Activated B cell treated with CpG ODN at 0.5 μM for 24 hours (primary cell): ENCODE data around the gene NUDT5. TPM values are rescaled to one million over a fixed set of nuclear protein-coding genes. Genes with fewer than 3 reads are reported as not detected.
A peak's percentile ranks its signal among the peaks of the same experiment; 100 is the strongest.

Experiments used
- ATAC-seq: fragments of 200-7000 bp; cut with Tn5 transposase; one replicate; pipeline ENCODE4 v1.10.0; 2021; ENCODE audit warnings: low read depth, mild to moderate bottlenecking, moderate library complexity
- CTCF ChIA-PET: fragments of 350-600 bp; sonication (Branson Sonifier 250); formaldehyde crosslinking; loops from one replicate; lab custom pipeline; 2021; ENCODE audit warnings: antibody characterized with exemption; lab: Charles Lee
- POLR2A ChIA-PET: fragments of 350-600 bp; sonication (Branson Sonifier 250); formaldehyde crosslinking; loops from one replicate; lab custom pipeline; 2021; ENCODE audit warnings: antibody characterized with exemption; lab: Charles Lee
- DNase-seq: peaks from one replicate; pipeline ENCODE4 v3.0.0; 2022
- H3K27ac Mint-ChIP-seq: one replicate; pipeline ENCODE4 v1.8.0; 2020; ENCODE audit warnings: mixed read lengths
- H3K27me3 Mint-ChIP-seq: one replicate; pipeline ENCODE4 v1.8.0; 2021; ENCODE audit warnings: mixed read lengths
- H3K36me3 Mint-ChIP-seq: one replicate; pipeline ENCODE4 v1.8.0; 2021; ENCODE audit warnings: low read depth, mixed read lengths
- H3K4me1 Mint-ChIP-seq: one replicate; pipeline ENCODE4 v1.8.0; 2021; ENCODE audit warnings: mixed read lengths
- H3K4me3 Mint-ChIP-seq: one replicate; pipeline ENCODE4 v1.8.0; 2020; ENCODE audit warnings: mild to moderate bottlenecking, mixed read lengths
- H3K9me3 Mint-ChIP-seq: one replicate; pipeline ENCODE4 v1.8.0; 2020; ENCODE audit warnings: mixed read lengths
- intact Hi-C: fragments of 100-400 bp; cut with micrococcal nuclease; formaldehyde crosslinking; loops from one replicate; pipeline ENCODE4 v1.15.1; 2024
- total RNA-seq: library from RNA; stranded (reverse); gene quantifications from 2 replicates; pipeline ENCODE4 v1.2.3, GENCODE V29; 2022
- TF ChIP-seq, protein P1 (sequence below): fragments of 200-600 bp; IDR thresholded peaks from one replicate; pipeline ENCODE4 v1.8.0; 2022; ENCODE audit warnings: antibody characterized with exemption, mild to moderate bottlenecking

The NUDT5 gene
- total RNA-seq, 1 donor from 2014 or later, result 53.2 TPM

- H3K4me3 Mint-ChIP-seq, result no peak overlapping the region
- peaks cover 15% of the 10 kb centered on the region for H3K4me1 Mint-ChIP-seq
- DNase-seq, result no peak
- H3K9me3 Mint-ChIP-seq, result no peaks in the 10 kb centered on the region
- H3K27me3 Mint-ChIP-seq, result no peaks in the 10 kb centered on the region
- CTCF ChIA-PET, result no interaction called here
- no peak overlapping the region for H3K27ac Mint-ChIP-seq
- H3K36me3 Mint-ChIP-seq, result peaks cover 81% of the 10 kb centered on the region
- ATAC-seq, result no peak
- POLR2A ChIA-PET, result no interaction called here
- intact Hi-C loops, result no loop called here
- TF ChIP-seq, protein P1, sequence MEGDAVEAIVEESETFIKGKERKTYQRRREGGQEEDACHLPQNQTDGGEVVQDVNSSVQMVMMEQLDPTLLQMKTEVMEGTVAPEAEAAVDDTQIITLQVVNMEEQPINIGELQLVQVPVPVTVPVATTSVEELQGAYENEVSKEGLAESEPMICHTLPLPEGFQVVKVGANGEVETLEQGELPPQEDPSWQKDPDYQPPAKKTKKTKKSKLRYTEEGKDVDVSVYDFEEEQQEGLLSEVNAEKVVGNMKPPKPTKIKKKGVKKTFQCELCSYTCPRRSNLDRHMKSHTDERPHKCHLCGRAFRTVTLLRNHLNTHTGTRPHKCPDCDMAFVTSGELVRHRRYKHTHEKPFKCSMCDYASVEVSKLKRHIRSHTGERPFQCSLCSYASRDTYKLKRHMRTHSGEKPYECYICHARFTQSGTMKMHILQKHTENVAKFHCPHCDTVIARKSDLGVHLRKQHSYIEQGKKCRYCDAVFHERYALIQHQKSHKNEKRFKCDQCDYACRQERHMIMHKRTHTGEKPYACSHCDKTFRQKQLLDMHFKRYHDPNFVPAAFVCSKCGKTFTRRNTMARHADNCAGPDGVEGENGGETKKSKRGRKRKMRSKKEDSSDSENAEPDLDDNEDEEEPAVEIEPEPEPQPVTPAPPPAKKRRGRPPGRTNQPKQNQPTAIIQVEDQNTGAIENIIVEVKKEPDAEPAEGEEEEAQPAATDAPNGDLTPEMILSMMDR, result no peak
Observed at GRCh38 chr10:12207114-12207513, 11.4 kb upstream of the NUDT5 start.

GRCh38 chr10:12205082-12205481 lies 9.4 kb upstream of the NUDT5 start:
- TF ChIP-seq, protein P1, result no peak
- ChIA-PET POLR2A (interaction anchor here (0.6 kb wide), 1 partner anchor 56 kb away, joined by 6 read pairs; no protein-coding TSS in a partner anchor), CTCF (interaction anchor here (0.7 kb wide), 1 partner anchor 10 kb away, joined by 4 read pairs; no protein-coding TSS in a partner anchor)
- no peak for DNase-seq
- Mint-ChIP-seq H3K36me3 (peaks cover 80% of the 10 kb centered on the region), H3K27me3 (no peaks in the 10 kb centered on the region), H3K4me3 (no peak overlapping the region), H3K4me1 (peaks cover 23% of the 10 kb centered on the region), H3K9me3 (no peaks in the 10 kb centered on the region), H3K27ac (no peak overlapping the region)
- intact Hi-C loops, result no loop called here
- no peak for ATAC-seq

- POLR2A ChIA-PET, result no interaction called here
- H3K36me3 Mint-ChIP-seq, result peaks cover 71% of the 10 kb centered on the region
- TF ChIP-seq, protein P1, result no peak
- CTCF ChIA-PET, result interaction anchor here (1.1 kb wide), 1 partner anchor 148 kb away, joined by 3 read pairs; the partner anchor contains the start of gene CAMK1D
- H3K9me3 Mint-ChIP-seq, result no peaks in the 10 kb centered on the region
- DNase-seq (no peak), ATAC-seq (no peak)
- peaks cover 27% of the 10 kb centered on the region for H3K4me1 Mint-ChIP-seq
- no peak overlapping the region for H3K27ac Mint-ChIP-seq
- no peak overlapping the region for H3K4me3 Mint-ChIP-seq
- intact Hi-C loops, result no loop called here
- no peaks in the 10 kb centered on the region for H3K27me3 Mint-ChIP-seq
Observed at GRCh38 chr10:12202226-12202625, 6.5 kb upstream of the NUDT5 start.

- Mint-ChIP-seq H3K27me3 (no peaks in the 10 kb centered on the region), H3K4me1 (peaks cover 33% of the 10 kb centered on the region), H3K27ac (peak overlapping the region; percentile 3), H3K4me3 (no peak overlapping the region), H3K36me3 (peaks cover 68% of the 10 kb centered on the region), H3K9me3 (no peaks in the 10 kb centered on the region)
- TF ChIP-seq, protein P1, result no peak
- no peak for ATAC-seq
- intact Hi-C loops, result no loop called here
- ChIA-PET CTCF (interaction anchor here (0.7 to 1.8 kb wide), 3 partner anchors 12 to 488 kb away, joined by 3 to 4 read pairs (median 3); partner anchors contain the start of gene CAMK1D), POLR2A (no interaction called here)
- no peak for DNase-seq
Observed at GRCh38 chr10:12201543-12201942, 5.9 kb upstream of the NUDT5 start.

DNA sequence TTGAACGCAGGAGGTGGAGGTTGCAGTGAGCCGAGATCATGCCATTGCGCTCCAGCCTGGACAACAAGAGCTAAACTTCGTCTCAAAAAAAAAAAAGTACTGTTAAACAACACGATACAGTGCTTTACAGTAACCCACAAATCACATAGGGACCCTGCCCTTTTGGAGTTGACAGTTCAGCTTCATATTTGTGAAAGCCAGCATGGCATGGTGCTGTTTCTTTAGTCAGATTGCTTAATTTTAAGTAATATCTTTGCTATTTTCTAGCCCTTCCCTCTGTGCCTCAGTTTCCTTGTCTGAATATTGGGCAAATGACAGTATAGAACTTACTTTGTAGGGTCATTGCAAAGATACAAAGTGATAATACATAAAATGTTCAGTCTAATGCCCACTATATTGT lies 5.2 kb upstream of the NUDT5 start:
- H3K36me3 Mint-ChIP-seq, result peaks cover 69% of the 10 kb centered on the region

More for the DNA sequence above, 5.2 kb upstream of the NUDT5 start:
- intact Hi-C loops, result no loop called here
- TF ChIP-seq, protein P1, result no peak
- H3K27ac Mint-ChIP-seq, result no peak overlapping the region
- peaks cover 40% of the 10 kb centered on the region for H3K4me1 Mint-ChIP-seq
- no peaks in the 10 kb centered on the region for H3K27me3 Mint-ChIP-seq
- no peaks in the 10 kb centered on the region for H3K9me3 Mint-ChIP-seq
- ATAC-seq, result no peak
- H3K4me3 Mint-ChIP-seq, result no peak overlapping the region
- POLR2A ChIA-PET, result no interaction called here
- no peak for DNase-seq
- CTCF ChIA-PET, result interaction anchor here (0.9 to 1.8 kb wide), 2 partner anchors 13 to 14 kb away, joined by 3 to 4 read pairs; no protein-coding TSS in a partner anchor
